Upper lobe of right lung (tissue), 1 donor: ENCODE measurements around the gene PACS1. TPM values are rescaled to one million over a fixed set of nuclear protein-coding genes. Genes with fewer than 3 reads are reported as not detected.

ENCODE experiments used
- ATAC-seq: fragments of 200-7000 bp; cut with Tn5 transposase; one replicate; pipeline ENCODE4 v1.9.1; 2020; ENCODE audit warnings: mild to moderate bottlenecking, moderate library complexity
- DNase-seq: peaks from one replicate; pipeline ENCODE4 v3.0.0-alpha.2; 2020
- H3K27ac ChIP-seq: fragments of 200-600 bp; one replicate; pipeline ENCODE4 v1.8.0; 2022
- H3K27me3 ChIP-seq: fragments of 200-600 bp; one replicate; pipeline ENCODE4 v1.8.0; 2022; ENCODE audit warnings: mild to moderate bottlenecking
- H3K36me3 ChIP-seq: fragments of 200-600 bp; one replicate; pipeline ENCODE4 v1.8.0; 2022
- H3K4me1 ChIP-seq: fragments of 200-600 bp; one replicate; pipeline ENCODE4 v1.8.0; 2022
- H3K4me3 ChIP-seq: fragments of 200-600 bp; one replicate; pipeline ENCODE4 v1.8.0; 2022; ENCODE audit warnings: mild to moderate bottlenecking
- H3K9me3 ChIP-seq: fragments of 200-600 bp; one replicate; pipeline ENCODE4 v1.8.0; 2022
- CTCF ChIP-seq: fragments of 200-600 bp; IDR thresholded peaks from one replicate; pipeline ENCODE4 v1.8.0; 2022; ENCODE audit warnings: antibody characterized with exemption
- intact Hi-C: fragments of 100-400 bp; cut with DNase I; formaldehyde crosslinking; loops from one replicate; pipeline ENCODE4 v1.11.0; 2022
- total RNA-seq: library from RNA; stranded (reverse); fragmentation: NEBNext Ultra II Directional; extraction: Animal tissue kit (Norgen Biotek cat#: 25700); gene quantifications from one replicate; pipeline ENCODE4 v1.2.1, GENCODE V29; 2021
- donor health status: DM: no; HTN: yes; CAD: no; lungs with severe emphysema.

Gene PACS1
- total RNA-seq, 1 donor from 2014 or later: 55.9 TPM

- Histone ChIP-seq H3K27me3 (no peaks in the 10 kb centered on the region), H3K4me3 (no peak overlapping the region), H3K4me1 (no peaks in the 10 kb centered on the region), H3K27ac (no peak overlapping the region), H3K9me3 (no peaks in the 10 kb centered on the region), H3K36me3 (peaks cover 89% of the 10 kb centered on the region)
- ATAC-seq (no peak), DNase-seq (no peak)
- intact Hi-C loops: no loop called here
- no peak for TF ChIP-seq CTCF
Measured at GRCh38 chr11:66235141-66235540, 165.1 kb downstream of the PACS1 start.

- H3K36me3 ChIP-seq: peaks cover 83% of the 10 kb centered on the region
- no peak overlapping the region for H3K27ac ChIP-seq
- ATAC-seq: no peak
- H3K9me3 ChIP-seq: no peaks in the 10 kb centered on the region
- TF ChIP-seq CTCF: no peak
- no peak overlapping the region for H3K4me3 ChIP-seq
- no peak for DNase-seq
- H3K27me3 ChIP-seq: no peaks in the 10 kb centered on the region
- H3K4me1 ChIP-seq: no peaks in the 10 kb centered on the region
- intact Hi-C loops: no loop called here
Measured at GRCh38 chr11:66237867-66238266, 167.8 kb downstream of the PACS1 start.

GRCh38 chr11:66238786-66239413 is 168.8 kb downstream of the PACS1 start:
- no peak for TF ChIP-seq CTCF
- DNase-seq: no peak
- Histone ChIP-seq H3K27ac (no peak overlapping the region), H3K4me1 (no peaks in the 10 kb centered on the region), H3K36me3 (peaks cover 73% of the 10 kb centered on the region), H3K4me3 (no peak overlapping the region), H3K27me3 (no peaks in the 10 kb centered on the region), H3K9me3 (no peaks in the 10 kb centered on the region)
- intact Hi-C loops: no loop called here
- no peak for ATAC-seq

- no peaks in the 10 kb centered on the region for H3K27me3 ChIP-seq
- ATAC-seq: no peak
- peaks cover 67% of the 10 kb centered on the region for H3K36me3 ChIP-seq
- no peak for TF ChIP-seq CTCF
- H3K27ac ChIP-seq: no peak overlapping the region
- no peak overlapping the region for H3K4me3 ChIP-seq
- no peak for DNase-seq
- intact Hi-C loops: no loop called here
- no peaks in the 10 kb centered on the region for H3K4me1 ChIP-seq
- H3K9me3 ChIP-seq: no peaks in the 10 kb centered on the region
Measured at GRCh38 chr11:66239511-66239910, 169.4 kb downstream of the PACS1 start.

GRCh38 chr11:66239998-66240780 is 170.1 kb downstream of the PACS1 start:
- H3K27me3 ChIP-seq: no peaks in the 10 kb centered on the region
- H3K9me3 ChIP-seq: no peaks in the 10 kb centered on the region
- no peak for TF ChIP-seq CTCF
- H3K36me3 ChIP-seq: peaks cover 65% of the 10 kb centered on the region
- no peak for DNase-seq
- no peaks in the 10 kb centered on the region for H3K4me1 ChIP-seq
- intact Hi-C loops: no loop called here
- no peak for ATAC-seq
- no peak overlapping the region for H3K27ac ChIP-seq
- no peak overlapping the region for H3K4me3 ChIP-seq
